Activated CD4-positive, alpha-beta T cell treated with anti-CD3 and anti-CD28 coated beads, Interleukin-2, amount 50 U/mL, for 24 hours (primary cell): ENCODE measurements around the gene TAPBPL.
A peak's percentile ranks its signal among the peaks of the same experiment; 100 is the strongest.
"Not testable (repeated sequence)": the region's sequence is repeated elsewhere in the genome, so short reads cannot be mapped to it uniquely, and the experiment has no call there.

Source experiments
- DNase-seq, 2 donors: peaks; one replicate each; pipeline ENCODE4 v3.0.0-alpha.2; 2020; ENCODE audit warnings: low read depth in 1 of 2, low spot score in 1 of 2

TAPBPL gene, protein sequence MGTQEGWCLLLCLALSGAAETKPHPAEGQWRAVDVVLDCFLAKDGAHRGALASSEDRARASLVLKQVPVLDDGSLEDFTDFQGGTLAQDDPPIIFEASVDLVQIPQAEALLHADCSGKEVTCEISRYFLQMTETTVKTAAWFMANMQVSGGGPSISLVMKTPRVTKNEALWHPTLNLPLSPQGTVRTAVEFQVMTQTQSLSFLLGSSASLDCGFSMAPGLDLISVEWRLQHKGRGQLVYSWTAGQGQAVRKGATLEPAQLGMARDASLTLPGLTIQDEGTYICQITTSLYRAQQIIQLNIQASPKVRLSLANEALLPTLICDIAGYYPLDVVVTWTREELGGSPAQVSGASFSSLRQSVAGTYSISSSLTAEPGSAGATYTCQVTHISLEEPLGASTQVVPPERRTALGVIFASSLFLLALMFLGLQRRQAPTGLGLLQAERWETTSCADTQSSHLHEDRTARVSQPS

GRCh38 chr12:6451348-6452244 lies at the start of gene TAPBPL:
TAPBPL (plus strand) TSS chr12:6452042; CDS start chr12:6452249, 207 bp downstream.
- DNase-seq, result peak; percentile 56 to 81

DNA sequence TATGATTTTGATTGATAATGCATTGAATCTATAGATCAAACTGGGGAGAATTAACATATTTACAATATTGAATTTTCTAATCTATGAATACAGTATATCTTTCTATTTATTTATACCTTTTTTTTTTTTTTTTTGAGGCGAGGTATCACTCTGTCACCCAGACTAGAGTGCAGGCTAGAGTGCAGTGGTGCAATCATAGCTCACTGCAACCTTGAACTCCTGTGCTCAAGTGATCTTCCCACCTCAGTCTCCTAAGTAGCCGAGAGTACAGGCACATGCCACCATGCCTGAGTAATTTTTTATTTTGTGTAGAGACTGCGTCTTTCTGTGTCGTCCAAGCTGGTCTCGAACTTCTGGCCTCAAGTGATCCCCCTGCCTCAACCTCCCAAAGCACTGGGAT lies 47.5 kb upstream of the TAPBPL start:
- DNase-seq, result no peak

DNA sequence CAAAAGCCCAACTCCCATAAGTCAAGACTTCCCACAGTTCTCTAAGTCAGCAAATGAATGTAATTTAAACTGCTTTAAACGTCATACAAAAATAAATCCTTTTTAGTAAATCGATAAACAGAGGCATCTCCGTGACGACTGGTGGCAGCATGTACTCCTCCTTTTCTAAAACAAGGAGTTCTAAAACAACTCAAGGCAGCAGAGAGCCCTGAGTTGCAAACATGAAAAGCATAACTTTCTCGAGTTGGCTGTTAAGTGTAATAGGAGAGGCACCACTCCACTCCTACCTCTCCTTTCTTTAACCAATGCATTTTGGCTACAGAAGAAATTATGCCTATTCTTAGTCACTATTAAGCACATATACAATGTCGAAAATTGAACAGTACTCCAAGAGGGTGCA lies 45.9 kb upstream of the TAPBPL start:
- DNase-seq, result no peak

- DNase-seq, result no peak
Observed at GRCh38 chr12:6407236-6407954, 44.4 kb upstream of the TAPBPL start.

DNA sequence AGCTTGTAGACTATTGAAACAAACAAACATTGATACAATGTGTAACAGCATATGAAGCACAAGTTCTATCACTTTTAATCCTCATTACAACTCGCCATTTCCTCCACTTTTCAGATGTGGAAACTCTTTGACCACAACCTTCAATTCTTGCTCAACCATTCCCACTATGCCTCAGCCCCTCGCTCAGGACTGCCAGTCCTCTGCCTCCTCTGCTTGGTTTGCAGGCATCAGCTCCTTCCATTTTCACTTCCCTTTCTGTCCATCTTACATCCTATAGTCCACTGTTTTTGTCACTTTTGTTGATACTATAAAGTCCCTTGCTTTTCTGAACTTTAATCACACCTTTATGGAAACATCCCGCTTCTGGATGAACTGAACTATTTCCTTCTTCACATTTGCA lies 35.2 kb upstream of the TAPBPL start:
- no peak for DNase-seq

DNA sequence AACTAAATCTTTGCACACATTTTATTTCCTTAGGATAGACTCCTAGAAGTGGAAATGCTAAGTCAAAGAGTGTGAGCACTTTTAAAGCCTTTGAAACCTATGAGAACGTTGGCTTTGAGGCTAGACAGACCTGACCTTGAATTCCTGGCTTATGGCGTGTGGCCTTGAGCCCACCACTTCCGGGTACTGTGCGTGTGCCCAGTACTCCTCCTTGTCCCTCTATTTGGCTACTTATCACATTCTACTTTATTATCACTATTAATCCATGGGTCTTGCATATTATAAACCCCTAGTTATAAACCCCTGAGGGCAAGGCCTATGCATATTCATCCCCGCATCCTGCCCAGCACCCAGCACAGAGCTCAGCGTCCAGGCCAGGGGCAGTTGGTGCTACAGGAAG lies 33.0 kb upstream of the TAPBPL start:
- no peak for DNase-seq

- DNase-seq, result no peak
Observed at GRCh38 chr12:6420364-6420763, 31.5 kb upstream of the TAPBPL start.

DNA sequence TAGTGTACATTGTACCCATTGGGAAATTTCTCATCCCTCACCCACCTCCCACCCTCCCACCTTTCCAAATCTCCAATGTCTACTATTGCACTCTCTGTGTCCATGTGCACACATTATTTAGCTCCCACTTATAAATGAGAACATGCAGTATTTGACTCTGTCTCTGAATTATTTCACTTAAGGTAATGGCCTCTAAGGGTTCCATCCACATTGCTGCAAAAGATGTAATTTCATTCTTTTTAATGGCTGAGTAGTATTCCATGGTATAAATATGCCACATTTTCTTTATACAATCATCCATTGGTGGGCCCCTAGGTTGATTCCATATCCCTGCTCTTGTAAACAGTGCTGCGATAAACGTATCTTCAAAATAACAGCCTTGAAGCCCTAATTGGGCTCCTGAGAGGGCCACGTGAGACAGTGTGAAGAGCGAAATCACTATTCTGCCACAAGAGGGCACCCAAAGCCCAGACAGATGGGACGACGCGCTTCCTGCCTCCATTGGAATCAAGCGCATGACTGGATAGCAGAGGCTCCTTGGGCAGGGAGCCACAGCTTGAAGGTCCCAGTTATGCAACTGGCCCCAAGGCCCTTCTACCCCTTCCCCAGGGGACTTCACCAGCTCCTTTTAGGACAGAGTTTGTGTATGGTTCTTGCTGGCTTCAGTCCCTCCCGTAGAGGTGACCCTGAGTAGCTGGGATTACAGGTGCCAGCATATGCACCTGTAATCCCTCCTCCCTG lies 28.4 kb upstream of the TAPBPL start:
- DNase-seq, result peak; percentile 44 to 78

- no peak for DNase-seq
Observed at GRCh38 chr12:6424008-6424347, 27.9 kb upstream of the TAPBPL start.

DNA sequence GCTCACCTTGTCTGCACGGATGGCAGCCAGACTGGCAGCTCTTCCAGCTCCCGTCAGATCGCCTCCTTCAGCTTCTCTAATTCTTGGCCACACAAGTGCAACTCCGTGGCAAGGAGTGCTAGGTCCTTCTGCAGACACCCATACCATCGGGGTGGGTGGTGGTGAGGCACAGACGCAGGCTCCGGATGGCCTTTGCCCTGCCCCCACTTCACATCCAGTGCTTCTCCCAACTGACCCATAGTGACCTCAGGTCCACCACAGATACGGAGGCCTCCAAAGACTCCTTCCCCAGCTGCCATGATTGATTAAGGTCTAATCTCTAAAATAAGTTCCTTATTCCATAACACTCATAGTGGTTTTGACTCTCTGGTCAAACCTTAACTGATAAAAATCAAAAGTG lies 27.0 kb upstream of the TAPBPL start:
- no peak for DNase-seq

- DNase-seq, result no peak
Observed at GRCh38 chr12:6425590-6426531, 26.0 kb upstream of the TAPBPL start.

- DNase-seq, result peak; percentile 80 to 97
Observed at GRCh38 chr12:6426882-6427671, 24.8 kb upstream of the TAPBPL start.

DNA sequence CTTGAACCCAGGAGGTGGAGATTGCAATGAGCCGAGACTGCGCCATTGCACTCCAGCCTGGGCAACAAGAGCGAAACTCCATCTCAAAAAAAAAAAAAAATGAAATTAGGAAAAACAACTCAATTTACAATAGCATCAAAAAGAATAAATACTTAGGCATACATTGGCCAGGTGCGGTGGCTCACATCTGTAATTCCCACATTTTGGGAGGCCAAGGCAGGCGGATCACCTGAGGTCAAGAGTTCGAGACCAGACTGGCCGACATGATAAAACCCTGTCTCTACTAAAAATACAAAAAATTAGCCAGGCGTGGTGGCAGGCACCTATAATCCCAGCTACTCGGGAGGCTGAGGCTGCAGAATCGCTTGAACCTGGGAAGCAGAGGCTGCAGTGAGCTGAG lies 24.0 kb upstream of the TAPBPL start:
- not testable (repeated sequence) for DNase-seq

DNA sequence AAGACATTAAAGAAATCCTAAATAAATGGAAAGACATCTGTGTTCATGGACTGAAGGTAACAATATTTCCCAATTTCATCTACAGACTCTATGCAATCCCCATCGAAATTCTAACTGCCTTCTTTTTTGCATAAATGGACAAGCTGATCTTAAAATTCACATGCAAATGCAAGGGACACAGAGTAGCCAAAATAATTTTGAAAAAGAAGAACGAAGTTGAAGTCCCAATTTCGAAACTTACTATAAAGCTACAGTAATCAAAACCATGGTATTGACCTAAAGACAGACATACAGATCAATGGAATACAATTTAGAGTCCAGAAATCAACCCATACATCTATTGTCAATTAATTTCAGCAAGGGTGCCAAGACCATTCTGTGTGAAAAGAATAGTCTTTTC lies 23.5 kb upstream of the TAPBPL start:
- DNase-seq, result no peak

GRCh38 chr12:6430124-6430989 lies 21.5 kb upstream of the TAPBPL start:
- DNase-seq, result no peak

- no peak for DNase-seq
Observed at GRCh38 chr12:6432991-6433390, 18.9 kb upstream of the TAPBPL start.

- no peak for DNase-seq
Observed at GRCh38 chr12:6434205-6435140, 17.4 kb upstream of the TAPBPL start.
